Measurements from ENCODE around the gene MAP1S.
"Not testable (repeated sequence)": the region's sequence is repeated elsewhere in the genome, so short reads cannot be mapped to it uniquely, and the experiment has no call there.

MAP1S gene

GRCh38 chr19:17778251-17778967 is 59.1 kb downstream of the MAP1S start:
- Histone ChIP-seq H3K4me2 (ENCODE audit: low read length) (peak overlapping the region; percentile 17; the same call in 1 of the 2 replicates), H3K9ac (ENCODE audit: low read length) (no peak overlapping the region; the same call in 1 of the 2 replicates), H3K36me3 (replicated peaks; ENCODE audit: low read depth, low read length) (peaks cover 48% of the 10 kb centered on the region), H3K79me2 (ENCODE audit: low read length) (no peaks in the 10 kb centered on the region), H3K4me3 (ENCODE audit: low read length) (no peak overlapping the region), H4K20me1 (ENCODE audit: insufficient read depth, low read length) (no peaks in the 10 kb centered on the region), H3K27ac (ENCODE audit: low read length) (peak overlapping the region; percentile 91; the same call in 1 of the 2 replicates), H3K4me1 (ENCODE audit: low read length) (peaks cover 40% of the 10 kb centered on the region), H3K27me3 (ENCODE audit: low read depth, low read length) (no peaks in the 10 kb centered on the region), H2AFZ (ENCODE audit: low read depth, low read length) (no peak overlapping the region), H3K9me3 (ENCODE audit: insufficient read depth, low read length) (no peaks in the 10 kb centered on the region)
- TF ChIP-seq EZH2phosphoT487 (IDR thresholded peaks at IDR 0.05; ENCODE audit: low read depth) (no peak), CTCF (IDR thresholded peaks at IDR 0.05; ENCODE audit: low read depth, low read length) (no peak)

- Histone ChIP-seq H3K27ac (ENCODE audit: low read length) (no peak overlapping the region), H3K4me2 (ENCODE audit: low read length) (no peak overlapping the region), H2AFZ (ENCODE audit: low read depth, low read length) (no peak overlapping the region), H3K9ac (ENCODE audit: low read length) (no peak overlapping the region), H4K20me1 (ENCODE audit: insufficient read depth, low read length) (no peaks in the 10 kb centered on the region), H3K36me3 (replicated peaks; ENCODE audit: low read depth, low read length) (peaks cover 49% of the 10 kb centered on the region), H3K27me3 (ENCODE audit: low read depth, low read length) (no peaks in the 10 kb centered on the region), H3K79me2 (ENCODE audit: low read length) (no peaks in the 10 kb centered on the region), H3K4me3 (ENCODE audit: low read length) (no peak overlapping the region), H3K9me3 (ENCODE audit: insufficient read depth, low read length) (no peaks in the 10 kb centered on the region), H3K4me1 (ENCODE audit: low read length) (peaks cover 45% of the 10 kb centered on the region)
- TF ChIP-seq CTCF (IDR thresholded peaks at IDR 0.05; ENCODE audit: low read depth, low read length) (no peak), EZH2phosphoT487 (IDR thresholded peaks at IDR 0.05; ENCODE audit: low read depth) (no peak)
These were observed 60.0 kb downstream of the MAP1S start for GRCh38 chr19:17778968-17779929.

- Histone ChIP-seq H3K4me2 (ENCODE audit: low read length) (no peak overlapping the region), H3K4me3 (ENCODE audit: low read length) (no peak overlapping the region), H3K9ac (ENCODE audit: low read length) (no peak overlapping the region), H3K4me1 (ENCODE audit: low read length) (peaks cover 34% of the 10 kb centered on the region), H3K27me3 (ENCODE audit: low read depth, low read length) (no peaks in the 10 kb centered on the region), H4K20me1 (ENCODE audit: insufficient read depth, low read length) (no peaks in the 10 kb centered on the region), H2AFZ (ENCODE audit: low read depth, low read length) (no peak overlapping the region), H3K27ac (ENCODE audit: low read length) (no peak overlapping the region), H3K79me2 (ENCODE audit: low read length) (no peaks in the 10 kb centered on the region), H3K9me3 (ENCODE audit: insufficient read depth, low read length) (no peaks in the 10 kb centered on the region), H3K36me3 (replicated peaks; ENCODE audit: low read depth, low read length) (peaks cover 44% of the 10 kb centered on the region)
- TF ChIP-seq EZH2phosphoT487 (IDR thresholded peaks at IDR 0.05; ENCODE audit: low read depth), result no peak
- TF ChIP-seq CTCF (IDR thresholded peaks at IDR 0.05; ENCODE audit: low read depth, low read length), result no peak
These were observed 61.5 kb downstream of the MAP1S start for GRCh38 chr19:17780781-17781180.

- Histone ChIP-seq H3K27ac (ENCODE audit: low read length) (peak overlapping the region; percentile 53), H3K4me2 (ENCODE audit: low read length) (peak overlapping the region; percentile 39), H3K36me3 (replicated peaks; ENCODE audit: low read depth, low read length) (peaks cover 39% of the 10 kb centered on the region)
- not testable (repeated sequence) for H3K27me3 ChIP-seq (ENCODE audit: low read depth, low read length); H3K4me3 ChIP-seq (ENCODE audit: low read length); H3K79me2 ChIP-seq (ENCODE audit: low read length); H4K20me1 ChIP-seq (ENCODE audit: insufficient read depth, low read length); H3K4me1 ChIP-seq (ENCODE audit: low read length); H2AFZ ChIP-seq (ENCODE audit: low read depth, low read length); H3K9me3 ChIP-seq (ENCODE audit: insufficient read depth, low read length); H3K9ac ChIP-seq (ENCODE audit: low read length)
These were observed 64.4 kb downstream of the MAP1S start for GRCh38 chr19:17783721-17784120.
